ENCODE measurements around the gene KCNIP1.
"Not testable (repeated sequence)": the region's sequence is repeated elsewhere in the genome, so short reads cannot be mapped to it uniquely, and the experiment has no call there.

Gene KCNIP1

GRCh38 chr5:170541146-170541769 is 37.4 kb downstream of the KCNIP1 start:
- no peak for DNase-seq (ENCODE audit: low read depth, low spot score)
- TF ChIP-seq CTCF (IDR thresholded peaks at IDR 0.05; ENCODE audit: low read depth, low read length) = no peak

GRCh38 chr5:170542691-170543293 is 39.0 kb downstream of the KCNIP1 start:
- no peak overlapping the region for H3K4me3 ChIP-seq (ENCODE audit: low read depth, low read length)
- no peak for DNase-seq (ENCODE audit: low read depth, low spot score)
- in situ Hi-C loops (cut with HindIII; ENCODE audit: low sequenced_read_pairs) = no loop called here
- TF ChIP-seq CTCF (IDR thresholded peaks at IDR 0.05; ENCODE audit: low read depth, low read length) = no peak

More at GRCh38 chr5:170541146-170541769, 37.4 kb downstream of the KCNIP1 start:
- in situ Hi-C loops (cut with HindIII; ENCODE audit: low sequenced_read_pairs) = no loop called here
- H3K4me3 ChIP-seq (ENCODE audit: low read depth, low read length) = no peak overlapping the region

- in situ Hi-C loops (cut with HindIII; ENCODE audit: low sequenced_read_pairs) = no loop called here
- no peak for DNase-seq (ENCODE audit: low read depth, low spot score)
- H3K4me3 ChIP-seq (ENCODE audit: low read depth, low read length) = no peak overlapping the region
- no peak for TF ChIP-seq CTCF (IDR thresholded peaks at IDR 0.05; ENCODE audit: low read depth, low read length)
Observed at GRCh38 chr5:170545313-170545712, 41.5 kb downstream of the KCNIP1 start.

GRCh38 chr5:170545811-170546210 is 42.0 kb downstream of the KCNIP1 start:
- in situ Hi-C loops (cut with HindIII; ENCODE audit: low sequenced_read_pairs) = no loop called here
- no peak for TF ChIP-seq CTCF (IDR thresholded peaks at IDR 0.05; ENCODE audit: low read depth, low read length)
- H3K4me3 ChIP-seq (ENCODE audit: low read depth, low read length) = no peak overlapping the region
- no peak for DNase-seq (ENCODE audit: low read depth, low spot score)

- no peak for DNase-seq (ENCODE audit: low read depth, low spot score)
- H3K4me3 ChIP-seq (ENCODE audit: low read depth, low read length) = no peak overlapping the region
- in situ Hi-C loops (cut with HindIII; ENCODE audit: low sequenced_read_pairs) = no loop called here
- TF ChIP-seq CTCF (IDR thresholded peaks at IDR 0.05; ENCODE audit: low read depth, low read length) = no peak
Observed at GRCh38 chr5:170546282-170546681, 42.5 kb downstream of the KCNIP1 start.

GRCh38 chr5:170550382-170550781 is 46.6 kb downstream of the KCNIP1 start:
- H3K4me3 ChIP-seq (ENCODE audit: low read depth, low read length); in situ Hi-C loops (cut with HindIII; ENCODE audit: low sequenced_read_pairs); DNase-seq (ENCODE audit: low read depth, low spot score): not testable (repeated sequence)

GRCh38 chr5:170551076-170551475 is 47.3 kb downstream of the KCNIP1 start:
- no peak for TF ChIP-seq CTCF (IDR thresholded peaks at IDR 0.05; ENCODE audit: low read depth, low read length)
- in situ Hi-C loops (cut with HindIII; ENCODE audit: low sequenced_read_pairs) = no loop called here
- DNase-seq (ENCODE audit: low read depth, low spot score) = no peak
- H3K4me3 ChIP-seq (ENCODE audit: low read depth, low read length) = no peak overlapping the region
